Measurements from ENCODE around the gene DBR1. TPM values are rescaled to one million over a fixed set of nuclear protein-coding genes. Genes with fewer than 3 reads are reported as not detected.

The DBR1 gene
- total and polyA plus RNA-seq, 9 of the 15 experiments (the other 6 are each of a cell fraction or from before 2014, with no cell fraction given) = 2.7 to 14.1 (median 10.9) TPM

DNA sequence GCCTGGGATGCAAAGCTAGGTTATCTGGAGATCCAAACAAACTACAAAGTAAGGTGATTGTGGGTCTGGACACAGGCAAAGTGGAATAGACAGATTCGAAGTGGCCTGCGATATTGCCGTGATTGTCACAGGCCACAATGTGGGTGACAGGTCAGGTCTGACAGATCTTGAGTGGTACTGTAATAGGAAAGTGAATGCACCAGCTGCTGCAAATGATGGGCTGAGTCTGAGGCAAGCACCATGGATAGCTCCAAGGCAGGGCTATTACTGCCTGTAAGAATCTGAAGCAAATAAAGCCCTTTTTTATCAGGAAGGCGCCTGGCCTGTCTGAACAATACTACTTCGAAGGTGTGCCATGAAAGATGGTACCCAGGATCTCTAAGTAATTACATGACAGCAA is 22.3 kb upstream of the DBR1 start (continued):
- TF ChIP-seq HDAC1 (IDR thresholded peaks at IDR 0.05) (peak in 1 of 2 experiments; percentile 71; a peak in 2 of 4 replicates), ZNF175 (CRISPR knock-in tag; IDR thresholded peaks at IDR 0.05; ENCODE audit: low read depth) (no peak), SLC30A9 (CRISPR knock-in tag; IDR thresholded peaks at IDR 0.05) (no peak), TRIM25 (IDR thresholded peaks at IDR 0.05; ENCODE audit: borderline replicate concordance) (no peak), CTBP1 (IDR thresholded peaks at IDR 0.05; ENCODE audit: borderline replicate concordance) (peak; percentile 35; the same call in 1 of the 2 replicates), MIER1 (IDR thresholded peaks at IDR 0.05; ENCODE audit: low read depth) (peak; percentile 93), MAZ (CRISPR knock-in tag; conservative IDR thresholded peaks at IDR 0.05 in 1 of 2, IDR thresholded peaks at IDR 0.05 in 1 of 2) (peak in 1 of 2 experiments; percentile 36; a peak in 1 of 4 replicates), PHB2 (IDR thresholded peaks at IDR 0.05; ENCODE audit: low read depth) (no peak), MEIS2 (IDR thresholded peaks at IDR 0.05; ENCODE audit: partially characterized antibody) (peak; percentile 19), POLR2B (IDR thresholded peaks at IDR 0.05; ENCODE audit: low read depth, partially characterized antibody) (no peak), SAP30 (IDR thresholded peaks at IDR 0.05; ENCODE audit: borderline replicate concordance, insufficient read depth, low read depth, low read length, poor library complexity, severe bottlenecking) (peak; percentile 43), ZNF766 (CRISPR knock-in tag; conservative IDR thresholded peaks at IDR 0.05) (0 out of 2 replicates have a peak, but pooled peaks have one; percentile 47), CEBPG (CRISPR knock-in tag; IDR thresholded peaks at IDR 0.05) (0 out of 2 replicates have a peak, but pooled peaks have one; percentile 13), CEBPG (tag; conservative IDR thresholded peaks at IDR 0.05 in 1 of 2, IDR thresholded peaks at IDR 0.05 in 1 of 2) (no peak), ZNF408 (CRISPR knock-in tag; IDR thresholded peaks at IDR 0.05; ENCODE audit: low read depth) (no peak), SIN3A (IDR thresholded peaks at IDR 0.05; ENCODE audit: borderline replicate concordance in 2 of 2, control insufficient read depth in 1 of 2, low read depth in 2 of 2, low read length in 2 of 2) (peak in 1 of 2 experiments; percentile 95; a peak in 1 of 4 replicates)
- TF ChIP-seq, protein P1, sequence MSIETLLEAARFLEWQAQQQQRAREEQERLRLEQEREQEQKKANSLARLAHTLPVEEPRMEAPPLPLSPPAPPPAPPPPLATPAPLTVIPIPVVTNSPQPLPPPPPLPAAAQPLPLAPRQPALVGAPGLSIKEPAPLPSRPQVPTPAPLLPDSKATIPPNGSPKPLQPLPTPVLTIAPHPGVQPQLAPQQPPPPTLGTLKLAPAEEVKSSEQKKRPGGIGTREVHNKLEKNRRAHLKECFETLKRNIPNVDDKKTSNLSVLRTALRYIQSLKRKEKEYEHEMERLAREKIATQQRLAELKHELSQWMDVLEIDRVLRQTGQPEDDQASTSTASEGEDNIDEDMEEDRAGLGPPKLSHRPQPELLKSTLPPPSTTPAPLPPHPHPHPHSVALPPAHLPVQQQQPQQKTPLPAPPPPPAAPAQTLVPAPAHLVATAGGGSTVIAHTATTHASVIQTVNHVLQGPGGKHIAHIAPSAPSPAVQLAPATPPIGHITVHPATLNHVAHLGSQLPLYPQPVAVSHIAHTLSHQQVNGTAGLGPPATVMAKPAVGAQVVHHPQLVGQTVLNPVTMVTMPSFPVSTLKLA (conservative IDR thresholded peaks at IDR 0.05) = peak in 1 of 2 experiments; percentile 48; a peak in 1 of 4 replicates
- TF ChIP-seq, protein P2, sequence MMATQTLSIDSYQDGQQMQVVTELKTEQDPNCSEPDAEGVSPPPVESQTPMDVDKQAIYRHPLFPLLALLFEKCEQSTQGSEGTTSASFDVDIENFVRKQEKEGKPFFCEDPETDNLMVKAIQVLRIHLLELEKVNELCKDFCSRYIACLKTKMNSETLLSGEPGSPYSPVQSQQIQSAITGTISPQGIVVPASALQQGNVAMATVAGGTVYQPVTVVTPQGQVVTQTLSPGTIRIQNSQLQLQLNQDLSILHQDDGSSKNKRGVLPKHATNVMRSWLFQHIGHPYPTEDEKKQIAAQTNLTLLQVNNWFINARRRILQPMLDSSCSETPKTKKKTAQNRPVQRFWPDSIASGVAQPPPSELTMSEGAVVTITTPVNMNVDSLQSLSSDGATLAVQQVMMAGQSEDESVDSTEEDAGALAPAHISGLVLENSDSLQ (IDR thresholded peaks at IDR 0.05) = peak; percentile 52
- TF ChIP-seq, protein P3, sequence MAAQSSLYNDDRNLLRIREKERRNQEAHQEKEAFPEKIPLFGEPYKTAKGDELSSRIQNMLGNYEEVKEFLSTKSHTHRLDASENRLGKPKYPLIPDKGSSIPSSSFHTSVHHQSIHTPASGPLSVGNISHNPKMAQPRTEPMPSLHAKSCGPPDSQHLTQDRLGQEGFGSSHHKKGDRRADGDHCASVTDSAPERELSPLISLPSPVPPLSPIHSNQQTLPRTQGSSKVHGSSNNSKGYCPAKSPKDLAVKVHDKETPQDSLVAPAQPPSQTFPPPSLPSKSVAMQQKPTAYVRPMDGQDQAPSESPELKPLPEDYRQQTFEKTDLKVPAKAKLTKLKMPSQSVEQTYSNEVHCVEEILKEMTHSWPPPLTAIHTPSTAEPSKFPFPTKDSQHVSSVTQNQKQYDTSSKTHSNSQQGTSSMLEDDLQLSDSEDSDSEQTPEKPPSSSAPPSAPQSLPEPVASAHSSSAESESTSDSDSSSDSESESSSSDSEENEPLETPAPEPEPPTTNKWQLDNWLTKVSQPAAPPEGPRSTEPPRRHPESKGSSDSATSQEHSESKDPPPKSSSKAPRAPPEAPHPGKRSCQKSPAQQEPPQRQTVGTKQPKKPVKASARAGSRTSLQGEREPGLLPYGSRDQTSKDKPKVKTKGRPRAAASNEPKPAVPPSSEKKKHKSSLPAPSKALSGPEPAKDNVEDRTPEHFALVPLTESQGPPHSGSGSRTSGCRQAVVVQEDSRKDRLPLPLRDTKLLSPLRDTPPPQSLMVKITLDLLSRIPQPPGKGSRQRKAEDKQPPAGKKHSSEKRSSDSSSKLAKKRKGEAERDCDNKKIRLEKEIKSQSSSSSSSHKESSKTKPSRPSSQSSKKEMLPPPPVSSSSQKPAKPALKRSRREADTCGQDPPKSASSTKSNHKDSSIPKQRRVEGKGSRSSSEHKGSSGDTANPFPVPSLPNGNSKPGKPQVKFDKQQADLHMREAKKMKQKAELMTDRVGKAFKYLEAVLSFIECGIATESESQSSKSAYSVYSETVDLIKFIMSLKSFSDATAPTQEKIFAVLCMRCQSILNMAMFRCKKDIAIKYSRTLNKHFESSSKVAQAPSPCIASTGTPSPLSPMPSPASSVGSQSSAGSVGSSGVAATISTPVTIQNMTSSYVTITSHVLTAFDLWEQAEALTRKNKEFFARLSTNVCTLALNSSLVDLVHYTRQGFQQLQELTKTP (IDR thresholded peaks at IDR 0.05; ENCODE audit: low read depth in 1 of 2, partially characterized antibody in 2 of 2) = peak in 1 of 2 experiments; percentile 92

Measured in K562 (cell line).